IMR-90 (cell line): ENCODE measurements around the gene ZNF316. TPM values are rescaled to one million over a fixed set of nuclear protein-coding genes. Genes with fewer than 3 reads are reported as not detected.

Source experiments
- ATAC-seq: fragments of 200-7000 bp; cut with Tn5 transposase; 2 replicates; pipeline ENCODE4 v1.9.1; 2020; ENCODE audit warnings: low read depth, mild to moderate bottlenecking, moderate library complexity
- BruUV-seq: library from RNA; stranded (reverse); fragments of 400-500 nt; replicated peaks from 2 replicates; lab custom pipeline; 2021; lab: Mats Ljungman, UMichigan
- CTCF ChIA-PET: fragments of 300-600 bp; formaldehyde crosslinking; extraction: SDS; loops from one replicate; lab custom pipeline; 2021; ENCODE audit warnings: antibody characterized with exemption; lab: Yijun Ruan, JAX
- POLR2A ChIA-PET: fragments of 300-600 bp; sonication (Branson Sonifier 250); formaldehyde crosslinking; loops from one replicate; lab custom pipeline; 2022; ENCODE audit warnings: antibody characterized with exemption; ENCODE audit not compliant: unreplicated experiment; lab: Charles Lee
- DNase-seq: peaks from one replicate; pipeline ENCODE4 v3.0.0; 2013
- H2AFZ ChIP-seq: replicated peaks from 2 replicates; pipeline ENCODE3; 2013; ENCODE audit warnings: low read length, mild to moderate bottlenecking; ENCODE audit not compliant: poor library complexity
- H2AK5ac ChIP-seq: 2 replicates; pipeline ENCODE4 v1.6.1; 2013; ENCODE audit warnings: low read depth, low read length, inconsistent platforms
- H2AK9ac ChIP-seq: replicated peaks from 2 replicates; pipeline ENCODE3; 2013; ENCODE audit warnings: mild to moderate bottlenecking, low read depth, low read length, moderate library complexity; ENCODE audit not compliant: poor library complexity
- H2BK120ac ChIP-seq: 2 replicates; pipeline ENCODE4 v1.6.1; 2013; ENCODE audit warnings: low read depth, low read length, inconsistent platforms
- H2BK15ac ChIP-seq: 3 replicates; pipeline ENCODE4 v1.6.1; 2013; ENCODE audit warnings: low read depth, low read length, inconsistent platforms
- H2BK20ac ChIP-seq: 2 replicates; pipeline ENCODE4 v1.6.1; 2013; ENCODE audit warnings: low read depth, mild to moderate bottlenecking, inconsistent platforms, low read length, moderate library complexity
- H2BK5ac ChIP-seq: 2 replicates; pipeline ENCODE4 v1.6.1; 2013; ENCODE audit warnings: mild to moderate bottlenecking, low read depth, low read length, inconsistent platforms; ENCODE audit not compliant: poor library complexity, severe bottlenecking
- H3K14ac ChIP-seq: replicated peaks from 2 replicates; pipeline ENCODE4 v1.6.1; 2013; ENCODE audit warnings: low read depth, low read length, inconsistent platforms
- H3K18ac ChIP-seq: 2 replicates; pipeline ENCODE4 v1.6.1; 2013; ENCODE audit warnings: low read depth, low read length, control low read depth
- H3K23ac ChIP-seq: 2 replicates; pipeline ENCODE4 v1.6.1; 2013; ENCODE audit warnings: low read depth, low read length, inconsistent platforms
- H3K27ac ChIP-seq: 2 replicates; pipeline ENCODE4 v1.5.1; 2013; ENCODE audit warnings: mild to moderate bottlenecking, control low read depth, low read length; ENCODE audit not compliant: insufficient read depth
- H3K27me3 ChIP-seq: 2 replicates; pipeline ENCODE4 v1.6.1; 2013; ENCODE audit warnings: low read length; ENCODE audit not compliant: control insufficient read depth, insufficient read depth
- H3K36me3 ChIP-seq: 2 replicates; pipeline ENCODE4 v1.6.1; 2013; ENCODE audit warnings: low read length, mixed read lengths; ENCODE audit not compliant: control insufficient read depth, insufficient read depth
- H3K4ac ChIP-seq: 2 replicates; pipeline ENCODE4 v1.6.1; 2013; ENCODE audit warnings: low read depth, low read length, inconsistent platforms
- H3K4me1 ChIP-seq: 2 replicates; pipeline ENCODE4 v1.6.1; 2013; ENCODE audit warnings: low read length, mixed read lengths; ENCODE audit not compliant: control insufficient read depth, insufficient read depth
- H3K4me2 ChIP-seq: 2 replicates; pipeline ENCODE4 v1.6.1; 2013; ENCODE audit warnings: low read depth, mild to moderate bottlenecking, control low read depth, low read length, moderate library complexity
- H3K4me3 ChIP-seq: 2 replicates; pipeline ENCODE4 v1.5.1; 2013; ENCODE audit warnings: low read depth, mild to moderate bottlenecking, control low read depth, low read length, moderate library complexity; ENCODE audit not compliant: insufficient read depth
- H3K56ac ChIP-seq: 2 replicates; pipeline ENCODE4 v1.6.1; 2013; ENCODE audit warnings: low read length, inconsistent platforms; ENCODE audit not compliant: insufficient read depth; ENCODE audit errors: extremely low read depth
- H3K79me1 ChIP-seq, 2 experiments: 2 replicates each; pipeline ENCODE4 v1.6.1; 2013; ENCODE audit warnings: low read length in 2 of 2, inconsistent platforms in 1 of 2, low read depth in 1 of 2
- H3K9ac ChIP-seq: 2 replicates; pipeline ENCODE4 v1.6.1; 2013; ENCODE audit warnings: low read depth, low read length, control low read depth
- H3K9me1 ChIP-seq: 2 replicates; pipeline ENCODE4 v1.6.1; 2013; ENCODE audit warnings: low read length, inconsistent platforms; ENCODE audit not compliant: insufficient read depth
- H3K9me3 ChIP-seq: 2 replicates; pipeline ENCODE4 v1.6.1; 2013; ENCODE audit warnings: low read length; ENCODE audit not compliant: control insufficient read depth, insufficient read depth
- H4K20me1 ChIP-seq: 2 replicates; pipeline ENCODE4 v1.6.1; 2013; ENCODE audit warnings: low read length, inconsistent platforms; ENCODE audit not compliant: insufficient read depth
- H4K5ac ChIP-seq: 2 replicates; pipeline ENCODE4 v1.6.1; 2013; ENCODE audit warnings: mild to moderate bottlenecking, low read depth, low read length, control low read depth
- H4K8ac ChIP-seq, 2 experiments: 2 replicates each; pipeline ENCODE4 v1.6.1; 2013; ENCODE audit warnings: low read depth in 2 of 2, low read length in 2 of 2, control low read depth in 1 of 2, inconsistent platforms in 1 of 2
- H4K91ac ChIP-seq: 2 replicates; pipeline ENCODE4 v1.6.1; 2013; ENCODE audit warnings: low read depth, low read length, inconsistent platforms; ENCODE audit not compliant: insufficient read depth
- FOS ChIP-seq: fragments of 150-350 bp; IDR thresholded peaks from 2 replicates; pipeline ENCODE4 v1.6.1; 2016; ENCODE audit warnings: low read depth, low read length
- MXI1 ChIP-seq: IDR thresholded peaks from 2 replicates; pipeline ENCODE4 v1.6.1; 2012; ENCODE audit warnings: low read depth, mild to moderate bottlenecking, low read length, moderate library complexity, borderline replicate concordance
- NFE2L2 ChIP-seq: fragments of 150-350 bp; IDR thresholded peaks from 2 replicates; pipeline ENCODE4 v1.6.1; 2016; ENCODE audit warnings: low read depth, mild to moderate bottlenecking, low read length
- RAD21 ChIP-seq: IDR thresholded peaks from 2 replicates; pipeline ENCODE4 v1.6.1; 2012; ENCODE audit warnings: low read length, improper control_type of control experiment
- RCOR1 ChIP-seq: IDR thresholded peaks from 2 replicates; pipeline ENCODE4 v1.6.1; 2012; ENCODE audit warnings: mild to moderate bottlenecking, low read length, improper control_type of control experiment; ENCODE audit not compliant: insufficient replicate concordance
- RFX5 ChIP-seq: IDR thresholded peaks from 2 replicates; pipeline ENCODE4 v1.8.0; 2012; ENCODE audit warnings: low read depth, mild to moderate bottlenecking, low read length, moderate library complexity
- WGBS, 2 experiments: methylation state at CpG; one replicate each; pipeline versions ENCODE4 v1.1.5 to v1.1.7; 2013; ENCODE audit warnings: missing lambda C conversion rate in 2 of 2; ENCODE audit not compliant: insufficient read length in 1 of 2; ENCODE audit errors: extremely low coverage in 2 of 2; 5-methylcytosine and 5-hydroxymethylcytosine counted together
- dilution Hi-C: fragments of 300-500 bp; cut with HindIII; formaldehyde crosslinking; loops from one replicate; pipeline ENCODE4 v1.14.3; 2018; ENCODE audit warnings: low sequenced_read_pairs; ENCODE audit not compliant: unreplicated experiment
- in situ Hi-C: fragments of 300-500 bp; cut with MboI; formaldehyde crosslinking; loops from 3 replicates; pipeline ENCODE4 v1.14.3; 2019; ENCODE audit warnings: low sequenced_read_pairs, inconsistent platforms, mixed read lengths
- intact Hi-C: fragments of 100-400 bp; cut with micrococcal nuclease; formaldehyde crosslinking; loops from 2 replicates; pipeline ENCODE4 v1.10.0; 2022
- polyA plus RNA-seq, 3 experiments: library from polyadenylated mRNA; depleted of rRNA; stranded (reverse); fragments of >200 nt; gene quantifications; 2 replicates each; pipeline ENCODE4 v1.2.3, GENCODE V29; 2012; ENCODE audit warnings: low replicate concordance in 1 of 3
- total RNA-seq: library from RNA; depleted of rRNA; stranded (reverse); fragments of >200 nt; gene quantifications from 2 replicates; pipeline ENCODE4 v1.2.3, GENCODE V29; 2012

Gene ZNF316
- total and polyA plus RNA-seq, 2 of the 4 experiments (the other 2 are of a cell fraction) = 3.2 to 7.2 TPM

- Histone ChIP-seq H3K27ac (no peak overlapping the region), H2AK5ac (no peak overlapping the region), H4K91ac (no peak overlapping the region), H2AK9ac (no peak overlapping the region), H2AFZ (no peak overlapping the region), H4K8ac (no peak overlapping the region), H3K23ac (no peak overlapping the region), H4K5ac (no peak overlapping the region), H3K9me1 (no peaks in the 10 kb centered on the region), H3K79me1 (0 out of 4 replicates have a peak, but pooled peaks cover 0 to 3% of the 10 kb centered on the region in 2 experiments), H3K9ac (no peak overlapping the region), H3K56ac (no peak overlapping the region), H3K4me1 (no peaks in the 10 kb centered on the region), H2BK5ac (no peak overlapping the region), H4K20me1 (no peaks in the 10 kb centered on the region), H3K18ac (no peak overlapping the region), H3K9me3 (no peaks in the 10 kb centered on the region), H3K27me3 (no peaks in the 10 kb centered on the region; the same call in 1 of the 2 replicates), H2BK15ac (no peak overlapping the region), H2BK20ac (no peak overlapping the region), H2BK120ac (no peak overlapping the region), H3K4me2 (no peak overlapping the region), H3K4me3 (no peak overlapping the region), H3K14ac (no peak overlapping the region), H3K36me3 (peaks cover 21% of the 10 kb centered on the region; the same call in 1 of the 2 replicates), H3K4ac (no peak overlapping the region)
- ATAC-seq = no peak
- in situ Hi-C loops = no loop called here
- DNase-seq = no peak
- ChIA-PET POLR2A (no interaction called here), CTCF (no interaction called here)
- BruUV-seq = no TSS peak
- TF ChIP-seq RCOR1 (no peak), NFE2L2 (no peak), RAD21 (no peak), FOS (no peak), MXI1 (no peak), RFX5 (no peak)
- dilution Hi-C loops = no loop called here
- intact Hi-C loops = no loop called here
- 95% methylated on average over 15 of the region's 27 CpGs; no CpG with 5 or more reads in 1 of the 2 experiments for WGBS, 2 experiments
These were observed 29.0 kb upstream of the ZNF316 start for GRCh38 chr7:6608081-6608480.
